Sigmoid colon (tissue), 4 donors: ENCODE measurements around the gene OR1E1.
"Not testable (repeated sequence)": the region's sequence is repeated elsewhere in the genome, so short reads cannot be mapped to it uniquely, and the experiment has no call there.

Source experiments
- POLR2A ChIP-seq, 2 donors: fragments of 450-650 bp; IDR thresholded peaks; one replicate each; pipeline ENCODE4 v1.6.1; 2016; ENCODE audit warnings: antibody characterized with exemption in 2 of 2, mild to moderate bottlenecking in 2 of 2, moderate library complexity in 2 of 2
- POLR2AphosphoS5 ChIP-seq, 4 donors: sonication (generic); formaldehyde crosslinking; IDR thresholded peaks; one replicate each; pipeline ENCODE4 v1.6.1; 2017; ENCODE audit warnings: antibody characterized with exemption in 4 of 4
- TF ChIP-seq, protein P1 (sequence below), 4 experiments: fragments of 450-650 bp in 3 of 4; fragments of 200-600 bp in 1 of 4; IDR thresholded peaks; one replicate each; pipeline ENCODE4 v1.5.1; 2016 to 2019; ENCODE audit warnings: antibody characterized with exemption in 4 of 4, mild to moderate bottlenecking in 3 of 4, moderate library complexity in 2 of 4

DNA sequence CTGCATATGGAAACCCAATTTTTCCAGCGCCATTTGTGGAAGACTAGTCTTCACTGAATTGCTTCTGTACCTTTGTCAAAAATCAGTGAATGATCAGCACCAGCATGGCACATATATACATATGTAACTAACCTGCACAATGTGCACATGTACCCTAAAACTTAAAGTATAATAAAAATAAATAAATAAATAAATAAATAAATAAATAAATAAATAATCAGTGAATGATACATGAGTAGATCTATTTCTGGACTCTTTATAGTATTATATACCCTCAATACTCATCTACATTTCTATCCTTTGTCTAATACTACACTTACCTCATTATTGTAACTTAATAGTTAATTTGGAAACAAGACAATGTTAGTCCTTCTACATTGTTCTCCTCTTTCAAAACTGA is 5.6 kb upstream of the OR1E1 start:
- TF ChIP-seq, protein P1, sequence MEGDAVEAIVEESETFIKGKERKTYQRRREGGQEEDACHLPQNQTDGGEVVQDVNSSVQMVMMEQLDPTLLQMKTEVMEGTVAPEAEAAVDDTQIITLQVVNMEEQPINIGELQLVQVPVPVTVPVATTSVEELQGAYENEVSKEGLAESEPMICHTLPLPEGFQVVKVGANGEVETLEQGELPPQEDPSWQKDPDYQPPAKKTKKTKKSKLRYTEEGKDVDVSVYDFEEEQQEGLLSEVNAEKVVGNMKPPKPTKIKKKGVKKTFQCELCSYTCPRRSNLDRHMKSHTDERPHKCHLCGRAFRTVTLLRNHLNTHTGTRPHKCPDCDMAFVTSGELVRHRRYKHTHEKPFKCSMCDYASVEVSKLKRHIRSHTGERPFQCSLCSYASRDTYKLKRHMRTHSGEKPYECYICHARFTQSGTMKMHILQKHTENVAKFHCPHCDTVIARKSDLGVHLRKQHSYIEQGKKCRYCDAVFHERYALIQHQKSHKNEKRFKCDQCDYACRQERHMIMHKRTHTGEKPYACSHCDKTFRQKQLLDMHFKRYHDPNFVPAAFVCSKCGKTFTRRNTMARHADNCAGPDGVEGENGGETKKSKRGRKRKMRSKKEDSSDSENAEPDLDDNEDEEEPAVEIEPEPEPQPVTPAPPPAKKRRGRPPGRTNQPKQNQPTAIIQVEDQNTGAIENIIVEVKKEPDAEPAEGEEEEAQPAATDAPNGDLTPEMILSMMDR (IDR thresholded peaks at IDR 0.05): not testable (repeated sequence)
- not testable (repeated sequence) for TF ChIP-seq POLR2AphosphoS5, POLR2A (IDR thresholded peaks at IDR 0.05)
